Measurements from ENCODE around the gene FAM32A. TPM values are rescaled to one million over a fixed set of nuclear protein-coding genes. Genes with fewer than 3 reads are reported as not detected.

The FAM32A gene
- total and polyA plus RNA-seq, 3 donors from 2014 or later = 62.0 to 87.0 (median 71.2) TPM

GRCh38 chr19:16206046-16206605, 20.9 kb downstream of the FAM32A start:
- DNase-seq = no peak
- H3K27me3 ChIP-seq = no peaks in the 10 kb centered on the region
- H3K9me3 ChIP-seq = no peaks in the 10 kb centered on the region
- WGBS, 2 donors = 87 to 92% methylated on average over 10 to 14 of the region's 14 CpGs
- no peak overlapping the region for H3K27ac ChIP-seq
- H3K4me1 ChIP-seq = peaks cover 9% of the 10 kb centered on the region
- intact Hi-C loops (cut with DNase I; ENCODE audit: low total_unique reads) = no loop called here
- TF ChIP-seq CTCF (IDR thresholded peaks at IDR 0.05) (no peak), POLR2A (IDR thresholded peaks at IDR 0.05) (no peak)
- no peak overlapping the region for H3K4me3 ChIP-seq
- H3K36me3 ChIP-seq (ENCODE audit: low read depth, missing control alignments) = no peaks in the 10 kb centered on the region

GRCh38 chr19:16206637-16207036, 21.4 kb downstream of the FAM32A start:
- DNase-seq = no peak
- Histone ChIP-seq H3K4me1 (peaks cover 9% of the 10 kb centered on the region), H3K27me3 (no peaks in the 10 kb centered on the region), H3K4me3 (no peak overlapping the region), H3K27ac (no peak overlapping the region), H3K9me3 (no peaks in the 10 kb centered on the region), H3K36me3 (ENCODE audit: low read depth, missing control alignments) (no peaks in the 10 kb centered on the region)
- no peak for TF ChIP-seq CTCF (IDR thresholded peaks at IDR 0.05)
- no peak for TF ChIP-seq POLR2A (IDR thresholded peaks at IDR 0.05)
- intact Hi-C loops (cut with DNase I; ENCODE audit: low total_unique reads) = no loop called here
- 92 to 98% methylated on average over 7 of the region's 7 CpGs for WGBS, 2 donors

GRCh38 chr19:16207063-16207462, 21.9 kb downstream of the FAM32A start:
- Histone ChIP-seq H3K36me3 (ENCODE audit: low read depth, missing control alignments) (no peaks in the 10 kb centered on the region), H3K9me3 (no peaks in the 10 kb centered on the region), H3K4me3 (no peak overlapping the region), H3K4me1 (peaks cover 9% of the 10 kb centered on the region), H3K27ac (no peak overlapping the region), H3K27me3 (no peaks in the 10 kb centered on the region)
- no peak for DNase-seq
- intact Hi-C loops (cut with DNase I; ENCODE audit: low total_unique reads) = no loop called here
- WGBS, 2 donors = 92 to 96% methylated on average over 7 to 10 of the region's 10 CpGs
- TF ChIP-seq POLR2A (IDR thresholded peaks at IDR 0.05) = no peak

- peaks cover 9% of the 10 kb centered on the region for H3K4me1 ChIP-seq
- H3K27ac ChIP-seq = no peak overlapping the region
- H3K36me3 ChIP-seq (ENCODE audit: low read depth, missing control alignments) = no peaks in the 10 kb centered on the region
- DNase-seq = no peak
- intact Hi-C loops (cut with DNase I; ENCODE audit: low total_unique reads) = no loop called here
- no peak overlapping the region for H3K4me3 ChIP-seq
- no peaks in the 10 kb centered on the region for H3K9me3 ChIP-seq
- 91 to 93% methylated on average over 11 to 12 of the region's 12 CpGs for WGBS, 2 donors
- TF ChIP-seq POLR2A (IDR thresholded peaks at IDR 0.05) (no peak), CTCF (IDR thresholded peaks at IDR 0.05) (no peak)
- H3K27me3 ChIP-seq = no peaks in the 10 kb centered on the region
These were observed 22.3 kb downstream of the FAM32A start for GRCh38 chr19:16207490-16208025.

- no peaks in the 10 kb centered on the region for H3K27me3 ChIP-seq
- no peak overlapping the region for H3K4me3 ChIP-seq
- no peak overlapping the region for H3K27ac ChIP-seq
- intact Hi-C loops (cut with DNase I; ENCODE audit: low total_unique reads) = no loop called here
- peaks cover 9% of the 10 kb centered on the region for H3K4me1 ChIP-seq
- DNase-seq = no peak
- H3K9me3 ChIP-seq = no peaks in the 10 kb centered on the region
- 88% methylated on average over 20 to 21 of the region's 21 CpGs for WGBS, 2 donors
- no peaks in the 10 kb centered on the region for H3K36me3 ChIP-seq (ENCODE audit: low read depth, missing control alignments)
- TF ChIP-seq POLR2A (IDR thresholded peaks at IDR 0.05) (no peak), CTCF (IDR thresholded peaks at IDR 0.05) (no peak)
These were observed 23.0 kb downstream of the FAM32A start for GRCh38 chr19:16208064-16208759.

Data from testis (tissue), 3 donors.